ENCODE results near the gene CDK9. TPM values are rescaled to one million over a fixed set of nuclear protein-coding genes. Genes with fewer than 3 reads are reported as not detected.

CDK9 gene
- total and polyA plus RNA-seq, 2 experiments from 2014 or later = 58.5 to 84.3 TPM

DNA sequence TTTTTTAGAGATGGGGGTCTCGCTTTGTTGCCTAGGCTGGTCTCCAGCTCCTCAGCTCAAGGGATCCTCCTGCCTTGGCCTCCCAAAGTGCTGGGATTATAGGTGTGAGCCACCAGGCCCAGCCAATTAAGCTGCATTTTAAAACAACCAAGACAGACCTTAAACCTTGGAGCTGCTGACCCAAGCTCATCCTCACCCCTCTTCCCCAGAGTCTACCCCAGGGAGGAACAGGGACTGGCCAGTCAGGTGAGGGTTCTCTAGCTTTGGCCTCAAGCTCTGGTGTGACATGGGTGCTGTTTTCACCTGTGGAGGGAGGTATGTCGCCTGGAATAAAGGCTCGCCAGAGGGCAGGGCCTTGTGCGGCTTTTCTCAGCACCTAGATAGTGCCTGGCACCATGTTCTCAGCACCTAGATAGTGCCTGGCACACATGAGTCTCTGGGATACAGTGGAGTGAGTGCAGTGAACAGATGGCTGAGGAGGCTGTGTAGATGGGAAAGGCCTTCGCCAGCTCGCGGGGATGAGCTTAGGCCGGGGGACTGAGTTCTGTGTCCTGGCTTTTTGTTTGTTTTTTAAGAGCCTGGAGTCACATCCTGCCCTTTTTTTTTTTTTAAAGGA is 7.4 kb downstream of the CDK9 start:
- ATAC-seq = peak; percentile 9; the same call in 1 of the 3 replicates
- H4K20me1 ChIP-seq (replicated peaks; ENCODE audit: insufficient read depth) = peaks cover 19% of the 10 kb centered on the region

More for the DNA sequence above, 7.4 kb downstream of the CDK9 start:
- no peaks in the 10 kb centered on the region for H3K9me3 Mint-ChIP-seq
- no peak overlapping the region for H3K4me3 Mint-ChIP-seq
- Histone ChIP-seq H3K4me2 (no peak overlapping the region), H3F3A (replicated peaks; ENCODE audit: low read depth) (peaks cover 42% of the 10 kb centered on the region), H3K27me3 (ENCODE audit: insufficient read depth) (no peaks in the 10 kb centered on the region), H3K4me1 (ENCODE audit: insufficient read depth) (no peaks in the 10 kb centered on the region), H3K79me2 (replicated peaks; ENCODE audit: insufficient read depth) (peaks cover 15% of the 10 kb centered on the region), H3K4me3 (no peak overlapping the region), H3K9me2 (ENCODE audit: insufficient read depth) (no peaks in the 10 kb centered on the region), H3K27ac (ENCODE audit: low read depth) (peak overlapping the region; percentile 72), H2AFZ (no peak overlapping the region), H3K36me3 (ENCODE audit: insufficient read depth) (peaks cover 42% of the 10 kb centered on the region)
- DNase-seq (ENCODE audit: low spot score) = no peak
- peaks cover 45% of the 10 kb centered on the region for H3K36me3 Mint-ChIP-seq (ENCODE audit: low read depth)
- TF ChIP-seq, protein P1, sequence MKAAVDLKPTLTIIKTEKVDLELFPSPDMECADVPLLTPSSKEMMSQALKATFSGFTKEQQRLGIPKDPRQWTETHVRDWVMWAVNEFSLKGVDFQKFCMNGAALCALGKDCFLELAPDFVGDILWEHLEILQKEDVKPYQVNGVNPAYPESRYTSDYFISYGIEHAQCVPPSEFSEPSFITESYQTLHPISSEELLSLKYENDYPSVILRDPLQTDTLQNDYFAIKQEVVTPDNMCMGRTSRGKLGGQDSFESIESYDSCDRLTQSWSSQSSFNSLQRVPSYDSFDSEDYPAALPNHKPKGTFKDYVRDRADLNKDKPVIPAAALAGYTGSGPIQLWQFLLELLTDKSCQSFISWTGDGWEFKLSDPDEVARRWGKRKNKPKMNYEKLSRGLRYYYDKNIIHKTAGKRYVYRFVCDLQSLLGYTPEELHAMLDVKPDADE (IDR thresholded peaks at IDR 0.05) = no peak
- no peak for TF ChIP-seq JUNB (IDR thresholded peaks at IDR 0.05; ENCODE audit: unreplicated experiment)
- TF ChIP-seq, protein P2, sequence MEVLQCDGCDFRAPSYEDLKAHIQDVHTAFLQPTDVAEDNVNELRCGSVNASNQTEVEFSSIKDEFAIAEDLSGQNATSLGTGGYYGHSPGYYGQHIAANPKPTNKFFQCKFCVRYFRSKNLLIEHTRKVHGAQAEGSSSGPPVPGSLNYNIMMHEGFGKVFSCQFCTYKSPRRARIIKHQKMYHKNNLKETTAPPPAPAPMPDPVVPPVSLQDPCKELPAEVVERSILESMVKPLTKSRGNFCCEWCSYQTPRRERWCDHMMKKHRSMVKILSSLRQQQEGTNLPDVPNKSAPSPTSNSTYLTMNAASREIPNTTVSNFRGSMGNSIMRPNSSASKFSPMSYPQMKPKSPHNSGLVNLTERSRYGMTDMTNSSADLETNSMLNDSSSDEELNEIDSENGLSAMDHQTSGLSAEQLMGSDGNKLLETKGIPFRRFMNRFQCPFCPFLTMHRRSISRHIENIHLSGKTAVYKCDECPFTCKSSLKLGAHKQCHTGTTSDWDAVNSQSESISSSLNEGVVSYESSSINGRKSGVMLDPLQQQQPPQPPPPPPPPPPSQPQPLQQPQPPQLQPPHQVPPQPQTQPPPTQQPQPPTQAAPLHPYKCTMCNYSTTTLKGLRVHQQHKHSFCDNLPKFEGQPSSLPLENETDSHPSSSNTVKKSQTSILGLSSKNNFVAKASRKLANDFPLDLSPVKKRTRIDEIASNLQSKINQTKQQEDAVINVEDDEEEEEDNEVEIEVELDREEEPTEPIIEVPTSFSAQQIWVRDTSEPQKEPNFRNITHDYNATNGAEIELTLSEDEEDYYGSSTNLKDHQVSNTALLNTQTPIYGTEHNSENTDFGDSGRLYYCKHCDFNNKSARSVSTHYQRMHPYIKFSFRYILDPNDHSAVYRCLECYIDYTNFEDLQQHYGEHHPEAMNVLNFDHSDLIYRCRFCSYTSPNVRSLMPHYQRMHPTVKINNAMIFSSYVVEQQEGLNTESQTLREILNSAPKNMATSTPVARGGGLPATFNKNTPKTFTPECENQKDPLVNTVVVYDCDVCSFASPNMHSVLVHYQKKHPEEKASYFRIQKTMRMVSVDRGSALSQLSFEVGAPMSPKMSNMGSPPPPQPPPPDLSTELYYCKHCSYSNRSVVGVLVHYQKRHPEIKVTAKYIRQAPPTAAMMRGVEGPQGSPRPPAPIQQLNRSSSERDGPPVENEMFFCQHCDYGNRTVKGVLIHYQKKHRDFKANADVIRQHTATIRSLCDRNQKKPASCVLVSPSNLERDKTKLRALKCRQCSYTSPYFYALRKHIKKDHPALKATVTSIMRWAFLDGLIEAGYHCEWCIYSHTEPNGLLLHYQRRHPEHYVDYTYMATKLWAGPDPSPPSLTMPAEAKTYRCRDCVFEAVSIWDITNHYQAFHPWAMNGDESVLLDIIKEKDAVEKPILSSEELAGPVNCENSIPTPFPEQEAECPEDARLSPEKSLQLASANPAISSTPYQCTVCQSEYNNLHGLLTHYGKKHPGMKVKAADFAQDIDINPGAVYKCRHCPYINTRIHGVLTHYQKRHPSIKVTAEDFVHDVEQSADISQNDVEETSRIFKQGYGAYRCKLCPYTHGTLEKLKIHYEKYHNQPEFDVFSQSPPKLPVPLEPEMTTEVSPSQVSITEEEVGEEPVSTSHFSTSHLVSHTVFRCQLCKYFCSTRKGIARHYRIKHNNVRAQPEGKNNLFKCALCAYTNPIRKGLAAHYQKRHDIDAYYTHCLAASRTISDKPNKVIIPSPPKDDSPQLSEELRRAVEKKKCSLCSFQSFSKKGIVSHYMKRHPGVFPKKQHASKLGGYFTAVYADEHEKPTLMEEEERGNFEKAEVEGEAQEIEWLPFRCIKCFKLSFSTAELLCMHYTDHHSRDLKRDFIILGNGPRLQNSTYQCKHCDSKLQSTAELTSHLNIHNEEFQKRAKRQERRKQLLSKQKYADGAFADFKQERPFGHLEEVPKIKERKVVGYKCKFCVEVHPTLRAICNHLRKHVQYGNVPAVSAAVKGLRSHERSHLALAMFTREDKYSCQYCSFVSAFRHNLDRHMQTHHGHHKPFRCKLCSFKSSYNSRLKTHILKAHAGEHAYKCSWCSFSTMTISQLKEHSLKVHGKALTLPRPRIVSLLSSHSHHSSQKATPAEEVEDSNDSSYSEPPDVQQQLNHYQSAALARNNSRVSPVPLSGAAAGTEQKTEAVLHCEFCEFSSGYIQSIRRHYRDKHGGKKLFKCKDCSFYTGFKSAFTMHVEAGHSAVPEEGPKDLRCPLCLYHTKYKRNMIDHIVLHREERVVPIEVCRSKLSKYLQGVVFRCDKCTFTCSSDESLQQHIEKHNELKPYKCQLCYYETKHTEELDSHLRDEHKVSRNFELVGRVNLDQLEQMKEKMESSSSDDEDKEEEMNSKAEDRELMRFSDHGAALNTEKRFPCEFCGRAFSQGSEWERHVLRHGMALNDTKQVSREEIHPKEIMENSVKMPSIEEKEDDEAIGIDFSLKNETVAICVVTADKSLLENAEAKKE (CRISPR knock-in tag; IDR thresholded peaks at IDR 0.05) = no peak
- TF ChIP-seq NANOG (IDR thresholded peaks at IDR 0.05; ENCODE audit: borderline replicate concordance) = no peak
- peak; percentile 42 for TF ChIP-seq POLR2AphosphoS5 (IDR thresholded peaks at IDR 0.05; ENCODE audit: low read depth)
- no peak for TF ChIP-seq EZH2 (IDR thresholded peaks at IDR 0.05; ENCODE audit: low read depth, unreplicated experiment)
- TF ChIP-seq, protein P3, sequence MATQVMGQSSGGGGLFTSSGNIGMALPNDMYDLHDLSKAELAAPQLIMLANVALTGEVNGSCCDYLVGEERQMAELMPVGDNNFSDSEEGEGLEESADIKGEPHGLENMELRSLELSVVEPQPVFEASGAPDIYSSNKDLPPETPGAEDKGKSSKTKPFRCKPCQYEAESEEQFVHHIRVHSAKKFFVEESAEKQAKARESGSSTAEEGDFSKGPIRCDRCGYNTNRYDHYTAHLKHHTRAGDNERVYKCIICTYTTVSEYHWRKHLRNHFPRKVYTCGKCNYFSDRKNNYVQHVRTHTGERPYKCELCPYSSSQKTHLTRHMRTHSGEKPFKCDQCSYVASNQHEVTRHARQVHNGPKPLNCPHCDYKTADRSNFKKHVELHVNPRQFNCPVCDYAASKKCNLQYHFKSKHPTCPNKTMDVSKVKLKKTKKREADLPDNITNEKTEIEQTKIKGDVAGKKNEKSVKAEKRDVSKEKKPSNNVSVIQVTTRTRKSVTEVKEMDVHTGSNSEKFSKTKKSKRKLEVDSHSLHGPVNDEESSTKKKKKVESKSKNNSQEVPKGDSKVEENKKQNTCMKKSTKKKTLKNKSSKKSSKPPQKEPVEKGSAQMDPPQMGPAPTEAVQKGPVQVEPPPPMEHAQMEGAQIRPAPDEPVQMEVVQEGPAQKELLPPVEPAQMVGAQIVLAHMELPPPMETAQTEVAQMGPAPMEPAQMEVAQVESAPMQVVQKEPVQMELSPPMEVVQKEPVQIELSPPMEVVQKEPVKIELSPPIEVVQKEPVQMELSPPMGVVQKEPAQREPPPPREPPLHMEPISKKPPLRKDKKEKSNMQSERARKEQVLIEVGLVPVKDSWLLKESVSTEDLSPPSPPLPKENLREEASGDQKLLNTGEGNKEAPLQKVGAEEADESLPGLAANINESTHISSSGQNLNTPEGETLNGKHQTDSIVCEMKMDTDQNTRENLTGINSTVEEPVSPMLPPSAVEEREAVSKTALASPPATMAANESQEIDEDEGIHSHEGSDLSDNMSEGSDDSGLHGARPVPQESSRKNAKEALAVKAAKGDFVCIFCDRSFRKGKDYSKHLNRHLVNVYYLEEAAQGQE (IDR thresholded peaks at IDR 0.05; ENCODE audit: unreplicated experiment) = no peak
- TF ChIP-seq STAT1 (IDR thresholded peaks at IDR 0.05; ENCODE audit: unreplicated experiment) = no peak
- TF ChIP-seq, protein P4, sequence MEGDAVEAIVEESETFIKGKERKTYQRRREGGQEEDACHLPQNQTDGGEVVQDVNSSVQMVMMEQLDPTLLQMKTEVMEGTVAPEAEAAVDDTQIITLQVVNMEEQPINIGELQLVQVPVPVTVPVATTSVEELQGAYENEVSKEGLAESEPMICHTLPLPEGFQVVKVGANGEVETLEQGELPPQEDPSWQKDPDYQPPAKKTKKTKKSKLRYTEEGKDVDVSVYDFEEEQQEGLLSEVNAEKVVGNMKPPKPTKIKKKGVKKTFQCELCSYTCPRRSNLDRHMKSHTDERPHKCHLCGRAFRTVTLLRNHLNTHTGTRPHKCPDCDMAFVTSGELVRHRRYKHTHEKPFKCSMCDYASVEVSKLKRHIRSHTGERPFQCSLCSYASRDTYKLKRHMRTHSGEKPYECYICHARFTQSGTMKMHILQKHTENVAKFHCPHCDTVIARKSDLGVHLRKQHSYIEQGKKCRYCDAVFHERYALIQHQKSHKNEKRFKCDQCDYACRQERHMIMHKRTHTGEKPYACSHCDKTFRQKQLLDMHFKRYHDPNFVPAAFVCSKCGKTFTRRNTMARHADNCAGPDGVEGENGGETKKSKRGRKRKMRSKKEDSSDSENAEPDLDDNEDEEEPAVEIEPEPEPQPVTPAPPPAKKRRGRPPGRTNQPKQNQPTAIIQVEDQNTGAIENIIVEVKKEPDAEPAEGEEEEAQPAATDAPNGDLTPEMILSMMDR (conservative IDR thresholded peaks at IDR 0.05; ENCODE audit: low read depth in 2 of 2) = no peak
- H3K27ac Mint-ChIP-seq = peak overlapping the region; percentile 89; the same call in 1 of the 2 replicates
- peaks cover 5% of the 10 kb centered on the region for H3K4me1 Mint-ChIP-seq
- H3K27me3 Mint-ChIP-seq (ENCODE audit: insufficient read depth, low read depth, poor library complexity) = peaks cover 11% of the 10 kb centered on the region
